Keratinocyte (primary cell): Measurements from ENCODE around the gene PCK2.

Experiments
- EZH2 ChIP-seq: IDR thresholded peaks from one replicate; pipeline ENCODE4 v1.6.1; 2012; ENCODE audit warnings: inconsistent platforms, mild to moderate bottlenecking, low read length, moderate library complexity
- TF ChIP-seq, protein P1 (sequence below), 3 experiments: IDR thresholded peaks in 1 of 3; conservative IDR thresholded peaks in 1 of 3; optimal IDR thresholded peaks in 1 of 3; 2 replicates in 2 of 3; 3 replicates in 1 of 3; pipeline versions ENCODE3 to v1.5.1; 2011; ENCODE audit warnings: low read length in 3 of 3, mild to moderate bottlenecking in 3 of 3, moderate library complexity in 2 of 3, control low read depth in 1 of 3, inconsistent platforms in 1 of 3; ENCODE audit not compliant: insufficient read depth in 2 of 3; ENCODE audit errors: extremely low read depth in 1 of 3

DNA sequence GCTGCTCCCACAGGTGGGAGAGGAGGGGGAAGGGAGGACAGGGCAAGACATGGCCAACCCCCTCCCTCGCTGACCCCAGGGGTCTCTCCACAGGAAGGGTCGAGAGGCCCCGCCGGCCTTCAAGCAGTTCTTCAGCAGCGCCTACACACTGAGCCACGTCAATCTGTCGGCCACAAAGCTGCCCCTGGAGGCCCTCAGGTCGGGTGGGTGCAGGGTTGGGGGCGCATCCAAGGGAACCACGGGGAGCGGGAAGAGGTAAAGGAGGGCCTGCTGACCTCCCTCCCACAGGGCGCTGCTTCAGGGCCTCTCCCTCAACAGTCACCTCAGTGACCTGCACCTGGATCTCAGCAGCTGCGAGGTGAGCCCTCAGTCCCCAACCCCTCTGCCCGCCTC, 36.2 kb upstream of the PCK2 start:
- TF ChIP-seq, protein P1, sequence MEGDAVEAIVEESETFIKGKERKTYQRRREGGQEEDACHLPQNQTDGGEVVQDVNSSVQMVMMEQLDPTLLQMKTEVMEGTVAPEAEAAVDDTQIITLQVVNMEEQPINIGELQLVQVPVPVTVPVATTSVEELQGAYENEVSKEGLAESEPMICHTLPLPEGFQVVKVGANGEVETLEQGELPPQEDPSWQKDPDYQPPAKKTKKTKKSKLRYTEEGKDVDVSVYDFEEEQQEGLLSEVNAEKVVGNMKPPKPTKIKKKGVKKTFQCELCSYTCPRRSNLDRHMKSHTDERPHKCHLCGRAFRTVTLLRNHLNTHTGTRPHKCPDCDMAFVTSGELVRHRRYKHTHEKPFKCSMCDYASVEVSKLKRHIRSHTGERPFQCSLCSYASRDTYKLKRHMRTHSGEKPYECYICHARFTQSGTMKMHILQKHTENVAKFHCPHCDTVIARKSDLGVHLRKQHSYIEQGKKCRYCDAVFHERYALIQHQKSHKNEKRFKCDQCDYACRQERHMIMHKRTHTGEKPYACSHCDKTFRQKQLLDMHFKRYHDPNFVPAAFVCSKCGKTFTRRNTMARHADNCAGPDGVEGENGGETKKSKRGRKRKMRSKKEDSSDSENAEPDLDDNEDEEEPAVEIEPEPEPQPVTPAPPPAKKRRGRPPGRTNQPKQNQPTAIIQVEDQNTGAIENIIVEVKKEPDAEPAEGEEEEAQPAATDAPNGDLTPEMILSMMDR (optimal IDR thresholded peaks at IDR 0.05 in 1 of 3, IDR thresholded peaks at IDR 0.05 in 1 of 3, conservative IDR thresholded peaks at IDR 0.05 in 1 of 3; ENCODE audit: extremely low read depth in 1 of 3, insufficient read depth in 2 of 3, low read length in 3 of 3) = no peak
- TF ChIP-seq EZH2 = no peak
